GM12878 (cell line): ENCODE measurements around the gene NIP7. TPM values are rescaled to one million over a fixed set of nuclear protein-coding genes. Genes with fewer than 3 reads are reported as not detected.

Source experiments
- ATAC-seq: fragments of 200-7000 bp; cut with Tn5 transposase; 3 replicates; pipeline ENCODE4 v1.9.1; 2020; ENCODE audit warnings: mild to moderate bottlenecking, moderate library complexity
- BruUV-seq: library from RNA; stranded (reverse); fragments of 400-500 nt; replicated peaks from 2 replicates; lab custom pipeline; 2021; lab: Mats Ljungman, UMichigan
- CTCF ChIA-PET: fragments of 300-600 bp; sonication (Branson Sonifier 250); formaldehyde crosslinking; extraction: SDS; loops from one replicate; lab custom pipeline; 2021; ENCODE audit warnings: inconsistent platforms; lab: Yijun Ruan, JAX
- POLR2A ChIA-PET: fragments of 350-600 bp; formaldehyde crosslinking; extraction: SDS; loops from one replicate; lab custom pipeline; 2021; ENCODE audit warnings: inconsistent platforms; lab: Charles Lee
- RAD21 ChIA-PET: fragments of 300-600 bp; sonication (Branson Sonifier 250); formaldehyde crosslinking; loops from one replicate; lab custom pipeline; 2023; ENCODE audit warnings: antibody characterized with exemption; ENCODE audit not compliant: unreplicated experiment; lab: Charles Lee
- SMC1A ChIA-PET: fragments of 300-600 bp; sonication (Branson Sonifier 250); formaldehyde crosslinking; loops from one replicate; lab custom pipeline; 2023; ENCODE audit not compliant: unreplicated experiment, uncharacterized antibody; lab: Charles Lee
- DNase-seq: peaks from one replicate; pipeline ENCODE4 v3.0.0-alpha.2; 2011; ENCODE audit warnings: low read depth, low spot score
- FAIRE-seq: peaks from 3 replicates; lab custom pipeline; 2011; peaks lifted over from hg19 to GRCh38; lab: Jason Lieb, UNC
- H2AFZ ChIP-seq: 2 replicates; pipeline ENCODE4 v1.6.0; 2011; ENCODE audit warnings: low read depth, low read length, control low read depth; ENCODE audit not compliant: control insufficient read depth
- H3K27ac ChIP-seq: 2 replicates; pipeline ENCODE4 v1.5.1; 2011; ENCODE audit warnings: control low read depth; ENCODE audit not compliant: control insufficient read depth, insufficient read depth
- H3K27me3 ChIP-seq, 2 experiments: replicated peaks in 1 of 2; 2 replicates each; pipeline versions ENCODE4 v1.6.0 to v1.6.1; 2011; ENCODE audit warnings: low read length in 1 of 2; ENCODE audit not compliant: control insufficient read depth in 2 of 2, insufficient read depth in 2 of 2
- H3K36me3 ChIP-seq, 2 experiments: 2 replicates each; pipeline ENCODE4 v1.5.1; 2011; ENCODE audit warnings: low read length in 1 of 2; ENCODE audit not compliant: control insufficient read depth in 2 of 2, insufficient read depth in 2 of 2
- H3K4me1 ChIP-seq: 2 replicates; pipeline ENCODE4 v1.6.1; 2011; ENCODE audit warnings: mild to moderate bottlenecking, low read length, moderate library complexity, mixed read lengths; ENCODE audit not compliant: control insufficient read depth, insufficient read depth
- H3K4me2 ChIP-seq: 2 replicates; pipeline ENCODE4 v1.6.0; 2011; ENCODE audit warnings: control low read depth; ENCODE audit not compliant: control insufficient read depth, insufficient read depth
- H3K4me3 ChIP-seq: fragments of 200-600 bp; sonication (generic); 2 replicates; pipeline ENCODE4 v1.5.1; 2016
- H3K79me2 ChIP-seq: 2 replicates; pipeline ENCODE4 v1.6.0; 2011; ENCODE audit warnings: low read length; ENCODE audit not compliant: control insufficient read depth, insufficient read depth
- H3K9ac ChIP-seq: 2 replicates; pipeline ENCODE4 v1.8.0; 2011; ENCODE audit warnings: low read length, control low read depth, mixed read lengths; ENCODE audit not compliant: control insufficient read depth, insufficient read depth
- H3K9me3 ChIP-seq: replicated peaks from 3 replicates; pipeline ENCODE4 v1.5.1; 2011; ENCODE audit warnings: mild to moderate bottlenecking, low read length; ENCODE audit not compliant: control insufficient read depth, insufficient read depth
- H4K20me1 ChIP-seq: 2 replicates; pipeline ENCODE4 v1.6.0; 2011; ENCODE audit not compliant: control insufficient read depth, insufficient read depth
- ATF7 ChIP-seq: fragments of 450-650 bp; IDR thresholded peaks from 2 replicates; pipeline ENCODE4 v1.6.1; 2016; ENCODE audit warnings: low read depth, mild to moderate bottlenecking
- MXI1 ChIP-seq: fragments of 150-350 bp; IDR thresholded peaks from 2 replicates; pipeline ENCODE4 v1.6.1; 2011; ENCODE audit warnings: low read depth, mild to moderate bottlenecking, inconsistent platforms, low read length, improper control_type of control experiment
- POLR2A ChIP-seq: IDR thresholded peaks from 2 replicates; pipeline ENCODE4 v1.6.1; 2011; ENCODE audit warnings: low read depth, mild to moderate bottlenecking, low read length
- POU2F2 ChIP-seq: IDR thresholded peaks from 3 replicates; pipeline ENCODE4 v1.6.1; 2011; ENCODE audit warnings: low read depth, mild to moderate bottlenecking, low read length, borderline replicate concordance
- YY1 ChIP-seq: IDR thresholded peaks from 2 replicates; pipeline ENCODE4 v1.6.1; 2011; ENCODE audit warnings: low read depth, mild to moderate bottlenecking, low read length
- WGBS: methylation state at CpG from one replicate; pipeline ENCODE4 v1.1.6; 2016; ENCODE audit warnings: low lambda C conversion rate; ENCODE audit not compliant: insufficient replicate concordance, insufficient coverage; ENCODE audit errors: missing lambda C conversion rate; 5-methylcytosine and 5-hydroxymethylcytosine counted together
- in situ Hi-C: fragments of 300-500 bp; cut with MboI; formaldehyde crosslinking; loops from 9 replicates; pipeline ENCODE4 v1.14.3; 2018; ENCODE audit warnings: mixed read lengths
- intact Hi-C: fragments of 100-400 bp; cut with micrococcal nuclease; formaldehyde crosslinking; loops from one replicate; pipeline ENCODE4 v1.14.2; 2022; ENCODE audit not compliant: unreplicated experiment
- polyA plus RNA-seq, 11 experiments: library from polyadenylated mRNA; depleted of rRNA in 4 of 11; unstranded in 6 of 11; stranded (reverse) in 5 of 11; fragments of >200 nt; fragmentation: Nextera tagmentation in 4 of 11; fragmentation: Illumina TruSeq in 1 of 11; extraction: Ambion mirVana in 4 of 11; extraction: Trizol in 1 of 11; gene quantifications; 1 replicate in 1 of 11; 2 replicates in 10 of 11; pipeline versions ENCODE4 v1.2.1 to v1.2.3, GENCODE V29; 2011 to 2016; ENCODE audit warnings: inconsistent platforms in 2 of 11, missing spikeins in 2 of 11, low read depth in 1 of 11
- total RNA-seq, 4 experiments: library from RNA; depleted of rRNA in 3 of 4; stranded (reverse); fragments of >200 nt in 3 of 4; fragmentation: Illumina TruSeq in 1 of 4; extraction: Trizol in 1 of 4; gene quantifications; 2 replicates each; pipeline versions ENCODE4 v1.2.1 to v1.2.3, GENCODE V29; 2013 to 2021

NIP7 gene
- total and polyA plus RNA-seq, 10 of the 15 experiments (the other 5 are each of a cell fraction or from before 2014, with no cell fraction given): 18.8 to 62.9 (median 56.7) TPM

DNA sequence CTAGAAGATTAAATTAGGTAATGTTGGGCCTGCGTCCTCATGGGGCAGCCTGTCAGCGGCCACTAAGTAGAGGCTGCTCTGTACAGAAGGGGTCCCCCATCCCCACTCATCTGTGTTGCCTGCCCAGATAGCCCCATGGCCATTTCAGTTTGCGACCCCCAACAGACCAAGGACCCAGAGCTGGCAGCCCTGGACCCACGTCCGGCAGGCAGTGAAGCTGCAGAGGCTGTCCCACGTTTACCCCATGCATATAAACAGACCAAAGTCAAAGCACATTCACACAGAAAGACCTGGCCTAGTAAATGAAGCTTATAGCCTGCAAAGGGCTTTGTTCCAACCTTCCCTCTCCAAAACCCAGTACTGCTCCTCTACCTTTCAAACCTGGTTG lies 13.8 kb upstream of the NIP7 start:
- peaks cover 8% of the 10 kb centered on the region; the same call in 1 of the 2 replicates for H4K20me1 ChIP-seq
- peak overlapping the region; percentile 5; the same call in 1 of the 2 replicates for H3K4me2 ChIP-seq
- WGBS: 87% methylated on average over 6 of the region's 6 CpGs

DNA sequence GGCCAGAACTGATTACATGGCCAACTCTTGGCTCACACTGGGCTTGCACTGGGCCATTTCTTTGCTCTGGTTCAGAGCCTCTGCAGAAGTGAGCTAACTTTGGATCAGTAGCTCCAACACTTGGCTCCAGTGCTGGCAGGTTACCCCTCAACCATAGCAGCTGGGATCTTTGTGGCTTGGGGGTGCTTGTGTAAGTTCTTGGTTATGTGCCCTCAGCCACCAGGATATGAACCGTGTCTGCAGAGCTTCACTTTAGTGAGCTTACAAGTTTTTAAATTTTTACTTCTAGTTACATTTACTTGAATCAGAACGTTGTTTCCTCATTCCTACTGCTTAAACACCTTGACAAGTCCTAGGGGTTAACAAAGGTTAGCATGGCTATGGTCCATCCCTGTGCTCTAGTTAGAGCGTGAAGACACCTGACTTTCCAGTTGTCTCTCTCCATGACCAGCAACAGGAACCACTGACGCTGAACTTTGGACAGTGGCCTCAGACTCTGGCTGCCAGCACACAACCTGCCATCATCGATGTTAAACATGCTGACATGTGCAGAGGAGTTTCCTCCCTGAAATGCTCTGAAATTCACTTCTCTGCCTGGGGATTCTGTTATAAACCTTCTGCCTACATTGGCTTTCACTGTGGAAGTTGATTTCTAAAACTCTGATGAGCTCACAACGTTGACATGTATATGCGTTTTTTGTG lies 13.2 kb upstream of the NIP7 start:
- 48% methylated on average over 7 of the region's 7 CpGs for WGBS
- Histone ChIP-seq H3K27me3 (no peaks in the 10 kb centered on the region), H3K36me3 (peaks cover 25 to 41% of the 10 kb centered on the region in 2 experiments), H3K79me2 (peaks cover 62% of the 10 kb centered on the region), H3K27ac (no peak overlapping the region), H4K20me1 (peaks cover 8% of the 10 kb centered on the region; the same call in 1 of the 2 replicates), H3K4me2 (peak overlapping the region; percentile 44), H3K4me3 (peak overlapping the region; percentile 34; the same call in 1 of the 2 replicates), H3K9ac (0 out of 2 replicates have a peak overlapping the region, but pooled peaks have one; percentile 9), H2AFZ (no peak overlapping the region), H3K9me3 (no peaks in the 10 kb centered on the region), H3K4me1 (peaks cover 10% of the 10 kb centered on the region)
- FAIRE-seq (no peak), ATAC-seq (no peak), DNase-seq (no peak)
- intact Hi-C loops: no loop called here
- in situ Hi-C loops: no loop called here
- ChIA-PET CTCF (interaction anchor here (0.6 to 2.0 kb wide), 7 partner anchors 11 to 860 kb away, joined by 3 to 7 read pairs (median 3); partner anchors contain the start of genes COG8 and NIP7), POLR2A (interaction anchor here (0.6 to 6.6 kb wide), 7 partner anchors 9 to 796 kb away, joined by 3 to 42 read pairs (median 4); partner anchors contain the start of genes COG8 and NIP7), SMC1A (interaction anchor here (0.6 to 2.5 kb wide), 8 partner anchors 14 to 470 kb away, joined by 3 to 6 read pairs (median 3); no protein-coding TSS in a partner anchor), RAD21 (interaction anchor here (0.8 to 1.0 kb wide), 2 partner anchors 15 to 31 kb away, joined by 3 to 4 read pairs; partner anchors contain the start of gene VPS4A)
- TSS peak; percentile 21 for BruUV-seq
- TF ChIP-seq POLR2A (0 out of 2 replicates have a peak, but pooled peaks have one; percentile 15), MXI1 (no peak)

More for the DNA sequence above, 13.8 kb upstream of the NIP7 start:
- in situ Hi-C loops: no loop called here
- Histone ChIP-seq H3K9ac (no peak overlapping the region), H3K4me3 (peak overlapping the region; percentile 34; the same call in 1 of the 2 replicates), H3K9me3 (no peaks in the 10 kb centered on the region), H3K79me2 (peaks cover 61% of the 10 kb centered on the region), H3K4me1 (peaks cover 10% of the 10 kb centered on the region), H3K27me3 (no peaks in the 10 kb centered on the region), H3K36me3 (peaks cover 30 to 47% of the 10 kb centered on the region in 2 experiments), H3K27ac (no peak overlapping the region), H2AFZ (no peak overlapping the region)
- no peak for ATAC-seq
- ChIA-PET SMC1A (interaction anchor here (0.8 to 2.5 kb wide), 6 partner anchors 13 to 470 kb away, joined by 3 to 6 read pairs (median 4); no protein-coding TSS in a partner anchor), RAD21 (interaction anchor here (0.8 kb wide), 1 partner anchor 32 kb away, joined by 3 read pairs; no protein-coding TSS in a partner anchor), POLR2A (interaction anchor here (0.6 to 6.6 kb wide), 3 partner anchors 8 to 192 kb away, joined by 4 to 42 read pairs (median 5); partner anchors contain the start of genes COG8 and NIP7), CTCF (interaction anchor here (1.0 to 2.0 kb wide), 3 partner anchors 11 to 70 kb away, joined by 3 to 7 read pairs (median 3); no protein-coding TSS in a partner anchor)
- no TSS peak for BruUV-seq
- no peak for FAIRE-seq
- no peak for DNase-seq
- 0 out of 2 replicates have a peak, but pooled peaks have one; percentile 27 for TF ChIP-seq POLR2A
- no peak for TF ChIP-seq ATF7
- TF ChIP-seq YY1: no peak
- TF ChIP-seq POU2F2: no peak
- intact Hi-C loops: no loop called here
